Astrocyte (in vitro differentiated cells and primary cell): ENCODE measurements around the gene RBM23. TPM values are rescaled to one million over a fixed set of nuclear protein-coding genes. Genes with fewer than 3 reads are reported as not detected.

Source experiments
- DNase-seq: peaks from one replicate; pipeline ENCODE4 v3.0.0-alpha.2; 2010; ENCODE audit warnings: low read depth
- FAIRE-seq: peaks from 2 replicates; lab custom pipeline; 2011; peaks lifted over from hg19 to GRCh38; lab: Jason Lieb, UNC
- H2AFZ ChIP-seq: 2 replicates; pipeline ENCODE4 v1.6.0; 2012; ENCODE audit warnings: low read depth, low read length, inconsistent platforms
- H3K27ac ChIP-seq: 2 replicates; pipeline ENCODE4 v1.5.1; 2011; ENCODE audit warnings: low read depth, low read length, inconsistent platforms
- H3K27me3 ChIP-seq: 2 replicates; pipeline ENCODE4 v1.6.0; 2011; ENCODE audit warnings: low read length, inconsistent platforms; ENCODE audit not compliant: insufficient read depth
- H3K36me3 ChIP-seq: 2 replicates; pipeline ENCODE4 v1.5.1; 2011; ENCODE audit warnings: low read length, inconsistent platforms; ENCODE audit not compliant: insufficient read depth
- H3K4me1 ChIP-seq: 2 replicates; pipeline ENCODE4 v1.5.1; 2011; ENCODE audit warnings: low read length, inconsistent platforms; ENCODE audit not compliant: insufficient read depth
- H3K4me2 ChIP-seq: 2 replicates; pipeline ENCODE4 v1.6.0; 2012; ENCODE audit warnings: low read length, inconsistent platforms
- H3K4me3 ChIP-seq: 2 replicates; pipeline ENCODE4 v1.5.1; 2011; ENCODE audit warnings: low read depth, mild to moderate bottlenecking, low read length, inconsistent platforms; ENCODE audit not compliant: insufficient read depth
- H3K79me2 ChIP-seq: 2 replicates; pipeline ENCODE4 v1.6.0; 2012; ENCODE audit warnings: mild to moderate bottlenecking, low read length, inconsistent platforms; ENCODE audit not compliant: insufficient read depth
- H3K9ac ChIP-seq: 2 replicates; pipeline ENCODE4 v1.6.0; 2012; ENCODE audit warnings: mild to moderate bottlenecking, low read length, inconsistent platforms
- H3K9me3 ChIP-seq: 2 replicates; pipeline ENCODE4 v1.5.1; 2012; ENCODE audit warnings: low read depth, mild to moderate bottlenecking, low read length, inconsistent platforms; ENCODE audit not compliant: insufficient read depth
- H4K20me1 ChIP-seq: 2 replicates; pipeline ENCODE4 v1.6.0; 2012; ENCODE audit warnings: low read length, inconsistent platforms; ENCODE audit not compliant: insufficient read depth
- H3K27ac Mint-ChIP-seq: one replicate; pipeline ENCODE4 v1.8.0; 2021; ENCODE audit warnings: mild to moderate bottlenecking, mixed read lengths; ENCODE audit not compliant: unreplicated experiment
- H3K27me3 Mint-ChIP-seq: one replicate; pipeline ENCODE4 v1.8.0; 2021; ENCODE audit warnings: low read depth, mixed read lengths; ENCODE audit not compliant: unreplicated experiment
- H3K36me3 Mint-ChIP-seq: one replicate; pipeline ENCODE4 v1.8.0; 2021; ENCODE audit warnings: low read depth, mixed read lengths; ENCODE audit not compliant: unreplicated experiment
- H3K4me1 Mint-ChIP-seq: one replicate; pipeline ENCODE4 v1.8.0; 2021; ENCODE audit warnings: low read depth, mixed read lengths; ENCODE audit not compliant: unreplicated experiment
- H3K4me3 Mint-ChIP-seq: one replicate; pipeline ENCODE4 v1.8.0; 2021; ENCODE audit warnings: mild to moderate bottlenecking, moderate library complexity, mixed read lengths; ENCODE audit not compliant: unreplicated experiment
- H3K9me3 Mint-ChIP-seq: one replicate; pipeline ENCODE4 v1.8.0; 2021; ENCODE audit warnings: mild to moderate bottlenecking, mixed read lengths; ENCODE audit not compliant: unreplicated experiment
- EZH2 ChIP-seq: IDR thresholded peaks from 2 replicates; pipeline ENCODE4 v1.6.1; 2012; ENCODE audit warnings: mild to moderate bottlenecking, low read length, inconsistent platforms; ENCODE audit not compliant: insufficient read depth
- total RNA-seq: library from RNA; stranded (reverse); gene quantifications from 2 replicates; pipeline ENCODE4 v1.2.1, GENCODE V29; 2021
- TF ChIP-seq, protein P1 (sequence below): IDR thresholded peaks from 2 replicates; pipeline ENCODE4 v1.5.1; 2011; ENCODE audit warnings: low read depth, mild to moderate bottlenecking, inconsistent platforms, low read length, moderate library complexity; ENCODE audit not compliant: insufficient read depth

The RBM23 gene
- total RNA-seq, 1 donor from 2014 or later = 49.3 TPM

- FAIRE-seq (no peak), DNase-seq (no peak)
- H3K36me3 Mint-ChIP-seq = peaks cover 20% of the 10 kb centered on the region
- Histone ChIP-seq H4K20me1 (no peaks in the 10 kb centered on the region), H3K27me3 (no peaks in the 10 kb centered on the region), H2AFZ (no peak overlapping the region), H3K36me3 (peaks cover 46% of the 10 kb centered on the region), H3K4me2 (no peak overlapping the region), H3K4me3 (no peak overlapping the region), H3K9ac (no peak overlapping the region), H3K4me1 (peaks cover 15% of the 10 kb centered on the region), H3K79me2 (no peaks in the 10 kb centered on the region), H3K27ac (no peak overlapping the region), H3K9me3 (no peaks in the 10 kb centered on the region)
- H3K27ac Mint-ChIP-seq = no peak overlapping the region
- peaks cover 26% of the 10 kb centered on the region for H3K4me1 Mint-ChIP-seq
- peak overlapping the region; percentile 17 for H3K4me3 Mint-ChIP-seq
- no peaks in the 10 kb centered on the region for H3K27me3 Mint-ChIP-seq
- TF ChIP-seq, protein P1, sequence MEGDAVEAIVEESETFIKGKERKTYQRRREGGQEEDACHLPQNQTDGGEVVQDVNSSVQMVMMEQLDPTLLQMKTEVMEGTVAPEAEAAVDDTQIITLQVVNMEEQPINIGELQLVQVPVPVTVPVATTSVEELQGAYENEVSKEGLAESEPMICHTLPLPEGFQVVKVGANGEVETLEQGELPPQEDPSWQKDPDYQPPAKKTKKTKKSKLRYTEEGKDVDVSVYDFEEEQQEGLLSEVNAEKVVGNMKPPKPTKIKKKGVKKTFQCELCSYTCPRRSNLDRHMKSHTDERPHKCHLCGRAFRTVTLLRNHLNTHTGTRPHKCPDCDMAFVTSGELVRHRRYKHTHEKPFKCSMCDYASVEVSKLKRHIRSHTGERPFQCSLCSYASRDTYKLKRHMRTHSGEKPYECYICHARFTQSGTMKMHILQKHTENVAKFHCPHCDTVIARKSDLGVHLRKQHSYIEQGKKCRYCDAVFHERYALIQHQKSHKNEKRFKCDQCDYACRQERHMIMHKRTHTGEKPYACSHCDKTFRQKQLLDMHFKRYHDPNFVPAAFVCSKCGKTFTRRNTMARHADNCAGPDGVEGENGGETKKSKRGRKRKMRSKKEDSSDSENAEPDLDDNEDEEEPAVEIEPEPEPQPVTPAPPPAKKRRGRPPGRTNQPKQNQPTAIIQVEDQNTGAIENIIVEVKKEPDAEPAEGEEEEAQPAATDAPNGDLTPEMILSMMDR = no peak
- TF ChIP-seq EZH2 = no peak
- H3K9me3 Mint-ChIP-seq = no peaks in the 10 kb centered on the region
Measured at GRCh38 chr14:22901799-22902198, 17.1 kb downstream of the RBM23 start.

GRCh38 chr14:22900081-22900799 lies 18.7 kb downstream of the RBM23 start:
- Mint-ChIP-seq H3K4me3 (no peak overlapping the region), H3K36me3 (peaks cover 10% of the 10 kb centered on the region), H3K27ac (no peak overlapping the region), H3K9me3 (no peaks in the 10 kb centered on the region), H3K4me1 (peaks cover 26% of the 10 kb centered on the region), H3K27me3 (no peaks in the 10 kb centered on the region)
- Histone ChIP-seq H3K27ac (no peak overlapping the region), H3K27me3 (no peaks in the 10 kb centered on the region), H2AFZ (no peak overlapping the region), H3K36me3 (peaks cover 34% of the 10 kb centered on the region), H3K4me1 (peaks cover 15% of the 10 kb centered on the region), H3K9me3 (no peaks in the 10 kb centered on the region), H4K20me1 (no peaks in the 10 kb centered on the region), H3K9ac (no peak overlapping the region), H3K79me2 (no peaks in the 10 kb centered on the region), H3K4me2 (no peak overlapping the region), H3K4me3 (no peak overlapping the region)
- TF ChIP-seq, protein P1 = peak; percentile 54
- TF ChIP-seq EZH2 = no peak
- FAIRE-seq = no peak
- peak; percentile 41 for DNase-seq
